Nephron progenitor cell (in vitro differentiated cells): ENCODE results near the gene HDAC4.

ENCODE experiments used
- DNase-seq: peaks from one replicate; pipeline ENCODE4 v3.0.0; 2021
- H3K27ac Mint-ChIP-seq: 2 replicates; pipeline ENCODE4 v1.8.0; 2021; ENCODE audit warnings: mild to moderate bottlenecking, moderate library complexity, mixed read lengths
- H3K27me3 Mint-ChIP-seq: 2 replicates; pipeline ENCODE4 v1.8.0; 2021; ENCODE audit warnings: mild to moderate bottlenecking, low read depth, mixed read lengths; ENCODE audit not compliant: poor library complexity
- H3K36me3 Mint-ChIP-seq: 2 replicates; pipeline ENCODE4 v1.8.0; 2021; ENCODE audit warnings: low read depth, mixed read lengths
- H3K4me1 Mint-ChIP-seq: 2 replicates; pipeline ENCODE4 v1.8.0; 2021; ENCODE audit warnings: mixed read lengths
- H3K4me3 Mint-ChIP-seq: 2 replicates; pipeline ENCODE4 v1.8.0; 2021; ENCODE audit warnings: mild to moderate bottlenecking, moderate library complexity, mixed read lengths
- H3K9me3 Mint-ChIP-seq: 2 replicates; pipeline ENCODE4 v1.8.0; 2021; ENCODE audit warnings: mild to moderate bottlenecking, moderate library complexity, mixed read lengths
- CTCF ChIP-seq: fragments of 200-600 bp; sonication (generic); IDR thresholded peaks from 2 replicates; pipeline ENCODE4 v1.5.0; 2021; ENCODE audit warnings: antibody characterized with exemption

HDAC4 gene

GRCh38 chr2:239224199-239224570 lies 176.6 kb downstream of the HDAC4 start:
- peaks cover 15% of the 10 kb centered on the region for H3K9me3 Mint-ChIP-seq
- no peaks in the 10 kb centered on the region for H3K27me3 Mint-ChIP-seq
- no peak for TF ChIP-seq CTCF
- H3K27ac Mint-ChIP-seq: peak overlapping the region; percentile 41
- H3K4me3 Mint-ChIP-seq: peak overlapping the region; percentile 55
- H3K36me3 Mint-ChIP-seq: peaks cover 9% of the 10 kb centered on the region
- H3K4me1 Mint-ChIP-seq: peaks cover 91% of the 10 kb centered on the region
- peak; percentile 37 for DNase-seq

- peaks cover 89% of the 10 kb centered on the region for H3K4me1 Mint-ChIP-seq
- peaks cover 15% of the 10 kb centered on the region for H3K9me3 Mint-ChIP-seq
- peaks cover 9% of the 10 kb centered on the region for H3K36me3 Mint-ChIP-seq
- DNase-seq: no peak
- H3K4me3 Mint-ChIP-seq: peak overlapping the region; percentile 55
- no peaks in the 10 kb centered on the region for H3K27me3 Mint-ChIP-seq
- H3K27ac Mint-ChIP-seq: peak overlapping the region; percentile 41
- TF ChIP-seq CTCF: no peak
Observed at GRCh38 chr2:239223310-239224198, 177.3 kb downstream of the HDAC4 start.

GRCh38 chr2:239222706-239223309 lies 178.0 kb downstream of the HDAC4 start:
- H3K36me3 Mint-ChIP-seq: peaks cover 9% of the 10 kb centered on the region
- TF ChIP-seq CTCF: no peak
- H3K27ac Mint-ChIP-seq: peak overlapping the region; percentile 90
- H3K4me1 Mint-ChIP-seq: peaks cover 81% of the 10 kb centered on the region
- H3K9me3 Mint-ChIP-seq: peaks cover 18% of the 10 kb centered on the region
- DNase-seq: no peak
- H3K4me3 Mint-ChIP-seq: peak overlapping the region; percentile 48
- no peaks in the 10 kb centered on the region for H3K27me3 Mint-ChIP-seq

GRCh38 chr2:239222312-239222660 lies 178.5 kb downstream of the HDAC4 start:
- no peak for DNase-seq
- TF ChIP-seq CTCF: no peak
- Mint-ChIP-seq H3K36me3 (peaks cover 13% of the 10 kb centered on the region), H3K4me3 (peak overlapping the region; percentile 60), H3K9me3 (peaks cover 23% of the 10 kb centered on the region), H3K4me1 (peaks cover 81% of the 10 kb centered on the region), H3K27ac (peak overlapping the region; percentile 90), H3K27me3 (no peaks in the 10 kb centered on the region)

- peak overlapping the region; percentile 61 for H3K4me3 Mint-ChIP-seq
- H3K9me3 Mint-ChIP-seq: peaks cover 23% of the 10 kb centered on the region
- H3K36me3 Mint-ChIP-seq: peaks cover 13% of the 10 kb centered on the region
- peak overlapping the region; percentile 96 for H3K27ac Mint-ChIP-seq
- H3K27me3 Mint-ChIP-seq: no peaks in the 10 kb centered on the region
- no peak for TF ChIP-seq CTCF
- DNase-seq: no peak
- peaks cover 81% of the 10 kb centered on the region for H3K4me1 Mint-ChIP-seq
Observed at GRCh38 chr2:239220981-239221396, 179.8 kb downstream of the HDAC4 start.
